ENCODE data around the gene FAM174B. TPM values are rescaled to one million over a fixed set of nuclear protein-coding genes. Genes with fewer than 3 reads are reported as not detected.

The FAM174B gene
- total and polyA plus RNA-seq, 2 donors (not counting 1 experiment from before 2014, with no cell fraction given) = 0.03 to 1.9 TPM

DNA sequence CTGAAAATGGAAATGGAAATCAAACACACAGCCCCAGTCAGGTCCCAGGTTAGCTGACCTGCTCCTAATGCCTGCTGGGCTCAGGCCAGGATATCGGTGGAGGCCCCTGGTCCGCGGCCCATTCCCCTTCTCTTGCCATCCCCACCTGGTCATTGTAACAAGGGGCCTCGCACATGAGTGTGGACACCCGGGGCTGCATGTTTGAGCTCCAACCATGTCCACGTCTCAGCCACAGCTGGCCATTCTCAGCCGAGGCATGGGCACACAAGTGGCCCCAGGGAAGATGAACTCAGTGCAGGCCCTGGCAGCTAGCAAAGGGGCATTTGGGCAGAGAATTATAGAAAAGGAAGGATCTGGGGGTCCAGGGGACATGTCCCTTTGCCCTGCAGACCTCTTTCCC, 41.7 kb downstream of the FAM174B start:
- Mint-ChIP-seq H3K4me3 (no peak overlapping the region), H3K27me3 (no peaks in the 10 kb centered on the region), H3K27ac (no peak overlapping the region), H3K9me3 (ENCODE audit: insufficient read depth) (no peaks in the 10 kb centered on the region), H3K4me1 (no peaks in the 10 kb centered on the region)
- ChIA-PET POLR2A (no interaction called here), CTCF (no interaction called here)
- Histone ChIP-seq H3K27ac (ENCODE audit: low read length in 2 of 2) (no peak overlapping the region), H3K4me2 (replicated peaks; ENCODE audit: low read depth, low read length, poor library complexity, severe bottlenecking) (no peak overlapping the region), H3K4me3 (ENCODE audit: control extremely low read depth in 1 of 5, extremely low read depth in 1 of 5, insufficient read depth in 1 of 5, low read depth in 2 of 5, low read length in 4 of 5) (no peak overlapping the region), H3K4me1 (ENCODE audit: control insufficient read depth in 2 of 2, insufficient read depth in 2 of 2, low read length in 2 of 2) (no peaks in the 10 kb centered on the region), H3K27me3 (replicated peaks in 1 of 4; ENCODE audit: control extremely low read depth in 1 of 4, control insufficient read depth in 3 of 4, insufficient read depth in 4 of 4, low read length in 3 of 4) (no peaks in the 10 kb centered on the region), H4K20me1 (ENCODE audit: control insufficient read depth, insufficient read depth, low read length, poor library complexity, severe bottlenecking) (no peaks in the 10 kb centered on the region), H3K79me2 (ENCODE audit: control insufficient read depth, insufficient read depth, low read length) (no peaks in the 10 kb centered on the region), H2AFZ (ENCODE audit: insufficient read depth, low read depth, low read length, poor library complexity, severe bottlenecking) (no peak overlapping the region), H3K36me3 (replicated peaks in 1 of 2; ENCODE audit: control extremely low read depth in 1 of 2, control insufficient read depth in 1 of 2, extremely low read depth in 1 of 2, insufficient read depth in 2 of 2, low read length in 1 of 2) (no peaks in the 10 kb centered on the region), H3K9me3 (ENCODE audit: control extremely low read depth in 1 of 3, control insufficient read depth in 2 of 3, insufficient read depth in 1 of 3, low read length in 2 of 3) (no peaks in the 10 kb centered on the region), H3K9ac (ENCODE audit: low read length) (no peak overlapping the region)
- ATAC-seq (ENCODE audit: low read depth) = no peak
- intact Hi-C loops (cut with micrococcal nuclease) = no loop called here
- 95% methylated on average over 7 of the region's 7 CpGs for WGBS (ENCODE audit: insufficient coverage)
- no peak for DNase-seq
- TF ChIP-seq EZH2 (IDR thresholded peaks at IDR 0.05; ENCODE audit: borderline replicate concordance, insufficient read depth, low read depth, low read length, poor library complexity, severe bottlenecking) = no peak
- TF ChIP-seq, protein P1, sequence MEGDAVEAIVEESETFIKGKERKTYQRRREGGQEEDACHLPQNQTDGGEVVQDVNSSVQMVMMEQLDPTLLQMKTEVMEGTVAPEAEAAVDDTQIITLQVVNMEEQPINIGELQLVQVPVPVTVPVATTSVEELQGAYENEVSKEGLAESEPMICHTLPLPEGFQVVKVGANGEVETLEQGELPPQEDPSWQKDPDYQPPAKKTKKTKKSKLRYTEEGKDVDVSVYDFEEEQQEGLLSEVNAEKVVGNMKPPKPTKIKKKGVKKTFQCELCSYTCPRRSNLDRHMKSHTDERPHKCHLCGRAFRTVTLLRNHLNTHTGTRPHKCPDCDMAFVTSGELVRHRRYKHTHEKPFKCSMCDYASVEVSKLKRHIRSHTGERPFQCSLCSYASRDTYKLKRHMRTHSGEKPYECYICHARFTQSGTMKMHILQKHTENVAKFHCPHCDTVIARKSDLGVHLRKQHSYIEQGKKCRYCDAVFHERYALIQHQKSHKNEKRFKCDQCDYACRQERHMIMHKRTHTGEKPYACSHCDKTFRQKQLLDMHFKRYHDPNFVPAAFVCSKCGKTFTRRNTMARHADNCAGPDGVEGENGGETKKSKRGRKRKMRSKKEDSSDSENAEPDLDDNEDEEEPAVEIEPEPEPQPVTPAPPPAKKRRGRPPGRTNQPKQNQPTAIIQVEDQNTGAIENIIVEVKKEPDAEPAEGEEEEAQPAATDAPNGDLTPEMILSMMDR (IDR thresholded peaks at IDR 0.05) = no peak

DNA sequence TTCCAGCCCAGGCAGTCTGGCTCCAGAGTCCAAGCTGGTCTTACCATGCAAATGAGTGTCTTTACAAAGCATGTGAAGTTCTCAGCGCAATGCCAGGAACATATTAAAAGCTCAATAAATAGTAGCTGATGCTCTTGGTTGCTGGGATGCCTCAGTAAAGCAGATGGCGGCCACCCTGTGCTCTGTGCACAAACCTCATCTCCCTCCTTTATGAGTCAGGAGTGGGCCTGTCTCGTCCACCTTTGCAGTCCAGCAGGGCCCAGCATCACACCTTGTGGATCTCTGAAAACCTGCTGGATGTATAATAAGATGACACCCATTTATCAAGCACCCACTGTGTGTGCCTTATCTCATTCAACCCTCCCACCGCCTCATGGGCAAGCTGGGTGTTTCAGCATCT, 42.7 kb downstream of the FAM174B start:
- WGBS (ENCODE audit: insufficient coverage) = 88% methylated on average over 1 of the region's 4 CpGs
- intact Hi-C loops (cut with micrococcal nuclease) = no loop called here

More for the DNA sequence above, 42.7 kb downstream of the FAM174B start:
- Histone ChIP-seq H2AFZ (ENCODE audit: insufficient read depth, low read depth, low read length, poor library complexity, severe bottlenecking) (no peak overlapping the region), H3K4me2 (replicated peaks; ENCODE audit: low read depth, low read length, poor library complexity, severe bottlenecking) (no peak overlapping the region), H3K4me3 (ENCODE audit: control extremely low read depth in 1 of 5, extremely low read depth in 1 of 5, insufficient read depth in 1 of 5, low read depth in 2 of 5, low read length in 4 of 5) (no peak overlapping the region), H3K27me3 (replicated peaks in 1 of 4; ENCODE audit: control extremely low read depth in 1 of 4, control insufficient read depth in 3 of 4, insufficient read depth in 4 of 4, low read length in 3 of 4) (no peaks in the 10 kb centered on the region), H3K4me1 (ENCODE audit: control insufficient read depth in 2 of 2, insufficient read depth in 2 of 2, low read length in 2 of 2) (no peaks in the 10 kb centered on the region), H3K27ac (ENCODE audit: low read length in 2 of 2) (no peak overlapping the region), H4K20me1 (ENCODE audit: control insufficient read depth, insufficient read depth, low read length, poor library complexity, severe bottlenecking) (no peaks in the 10 kb centered on the region), H3K79me2 (ENCODE audit: control insufficient read depth, insufficient read depth, low read length) (no peaks in the 10 kb centered on the region), H3K36me3 (replicated peaks in 1 of 2; ENCODE audit: control extremely low read depth in 1 of 2, control insufficient read depth in 1 of 2, extremely low read depth in 1 of 2, insufficient read depth in 2 of 2, low read length in 1 of 2) (no peaks in the 10 kb centered on the region), H3K9me3 (ENCODE audit: control extremely low read depth in 1 of 3, control insufficient read depth in 2 of 3, insufficient read depth in 1 of 3, low read length in 2 of 3) (no peaks in the 10 kb centered on the region), H3K9ac (ENCODE audit: low read length) (no peak overlapping the region)
- Mint-ChIP-seq H3K4me1 (no peaks in the 10 kb centered on the region), H3K27ac (no peak overlapping the region), H3K4me3 (no peak overlapping the region), H3K27me3 (no peaks in the 10 kb centered on the region), H3K9me3 (ENCODE audit: insufficient read depth) (no peaks in the 10 kb centered on the region)
- no peak for DNase-seq
- ATAC-seq (ENCODE audit: low read depth) = no peak
- CTCF ChIA-PET = no interaction called here
- POLR2A ChIA-PET = no interaction called here
- no peak for TF ChIP-seq EZH2 (IDR thresholded peaks at IDR 0.05; ENCODE audit: borderline replicate concordance, insufficient read depth, low read depth, low read length, poor library complexity, severe bottlenecking)
- TF ChIP-seq, protein P1 (IDR thresholded peaks at IDR 0.05) = no peak
